ENCODE measurements around the gene METTL15.
A peak's percentile ranks its signal among the peaks of the same experiment; 100 is the strongest.
"Not testable (repeated sequence)": the region's sequence is repeated elsewhere in the genome, so short reads cannot be mapped to it uniquely, and the experiment has no call there.

METTL15 gene

DNA sequence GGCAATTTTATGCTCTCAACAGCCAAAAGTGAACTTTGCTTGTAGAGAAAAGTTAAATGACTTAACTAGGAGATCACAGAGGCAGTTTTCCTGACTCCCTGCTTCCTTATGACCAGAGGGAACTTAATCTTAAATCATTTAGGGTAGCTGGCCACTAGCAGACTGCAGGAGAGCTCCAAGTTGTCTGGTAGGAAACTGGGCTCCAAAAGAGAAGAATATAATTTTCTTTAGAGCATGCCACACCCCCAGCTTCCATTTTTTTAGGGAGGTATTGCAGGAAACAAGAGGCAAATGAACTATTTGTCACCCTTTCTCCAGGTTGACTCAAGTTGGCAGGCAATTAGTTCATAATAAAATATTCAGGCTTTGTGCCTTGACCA is 2.6 kb downstream of the METTL15 start:
- peak; percentile 26 for DNase-seq

DNA sequence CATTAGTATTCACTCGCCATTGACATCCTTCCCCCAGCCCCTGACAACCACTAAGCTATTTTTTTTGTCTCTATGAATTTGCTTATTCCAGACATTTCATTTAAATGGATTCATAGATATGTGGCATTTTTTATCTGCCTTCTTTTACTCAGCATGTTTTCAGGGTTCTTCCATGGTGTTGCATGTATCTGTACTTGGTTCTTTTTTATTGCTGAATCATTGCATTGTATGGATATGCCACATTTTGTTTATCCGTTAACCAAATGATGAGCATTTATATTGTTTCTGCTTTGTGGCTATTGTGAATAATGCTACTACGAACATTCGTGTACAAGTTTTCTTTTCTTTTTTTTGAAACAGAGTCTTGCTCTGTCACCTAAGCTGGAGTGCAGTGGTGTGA is 5.9 kb downstream of the METTL15 start:
- no peak for DNase-seq

DNA sequence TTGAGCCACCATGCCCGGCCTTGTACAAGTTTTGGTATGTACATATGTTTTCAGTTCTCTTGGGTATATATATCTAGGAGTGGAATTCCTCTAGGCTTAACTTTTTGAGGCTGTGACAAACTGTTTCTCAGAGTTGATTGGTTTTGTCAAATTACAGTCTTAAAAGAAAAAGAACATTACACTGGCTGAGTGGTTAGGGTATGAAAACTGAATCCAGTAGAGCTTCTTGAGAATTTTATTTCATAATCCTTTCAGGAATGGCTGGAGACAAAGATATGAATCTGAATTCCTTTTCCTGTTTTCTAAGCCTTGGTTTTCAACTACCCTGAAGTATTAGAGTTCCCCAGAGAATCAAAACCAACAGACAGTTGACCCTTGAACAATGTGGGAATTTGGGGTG is 6.5 kb downstream of the METTL15 start:
- DNase-seq: no peak

DNA sequence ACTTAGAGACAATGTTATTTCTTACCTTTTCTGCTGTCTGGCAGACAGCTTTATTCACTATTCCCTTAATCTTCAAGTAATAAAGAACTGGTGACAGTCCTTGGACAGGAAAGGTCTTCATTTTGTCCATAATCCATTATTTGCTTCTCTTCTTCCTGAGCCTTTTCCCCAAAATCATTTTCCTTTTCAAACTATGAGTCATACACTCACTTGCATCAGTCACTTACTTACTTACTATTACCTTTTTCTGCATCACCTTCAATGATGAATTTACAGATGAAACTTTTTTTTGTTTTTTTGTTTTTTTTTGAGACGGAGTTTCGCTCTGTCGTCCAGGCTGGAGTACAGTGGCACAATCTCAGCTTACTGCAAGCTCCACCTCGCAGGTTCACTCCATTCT is 9.5 kb downstream of the METTL15 start:
- no peak for DNase-seq

DNA sequence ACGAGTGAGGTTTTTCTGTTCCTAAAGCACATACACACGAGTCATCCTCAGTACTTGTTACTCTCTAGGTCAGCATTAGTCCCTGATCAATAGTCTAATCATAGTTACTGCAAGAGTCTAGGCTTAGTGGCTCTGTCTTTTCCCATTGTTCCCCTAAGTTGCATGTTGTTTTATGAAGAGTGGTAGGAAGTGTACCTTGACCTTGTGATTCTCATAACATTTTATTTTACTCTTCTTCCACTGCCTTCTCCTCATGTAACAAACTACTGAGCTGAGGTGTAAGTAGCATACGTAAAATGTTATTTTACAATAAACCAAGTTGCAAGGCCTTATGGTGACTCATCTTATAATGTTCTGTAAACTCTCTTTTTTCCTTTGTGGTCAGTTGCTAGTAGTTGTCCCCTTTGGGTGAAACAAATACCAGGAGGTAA is 15.0 kb downstream of the METTL15 start:
- no peak for DNase-seq

DNA sequence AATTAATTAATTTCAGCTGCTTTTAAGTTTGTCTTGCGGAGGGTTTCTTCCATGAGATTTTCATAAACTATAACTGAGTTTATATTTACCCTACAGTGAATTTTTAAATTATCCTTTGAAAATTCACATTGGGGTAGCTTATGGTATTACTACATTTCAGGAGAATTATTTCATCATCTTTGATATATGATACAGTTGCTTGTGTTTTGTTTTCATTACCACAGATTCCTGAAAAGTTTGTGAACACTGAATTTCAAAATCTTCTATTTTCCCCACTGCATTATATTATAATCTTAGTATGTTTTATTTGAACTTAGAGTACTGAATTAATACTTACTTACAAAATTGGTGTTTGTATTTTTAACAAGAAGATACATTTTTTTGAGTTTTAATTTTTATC is 24.4 kb downstream of the METTL15 start:
- DNase-seq: no peak

DNA sequence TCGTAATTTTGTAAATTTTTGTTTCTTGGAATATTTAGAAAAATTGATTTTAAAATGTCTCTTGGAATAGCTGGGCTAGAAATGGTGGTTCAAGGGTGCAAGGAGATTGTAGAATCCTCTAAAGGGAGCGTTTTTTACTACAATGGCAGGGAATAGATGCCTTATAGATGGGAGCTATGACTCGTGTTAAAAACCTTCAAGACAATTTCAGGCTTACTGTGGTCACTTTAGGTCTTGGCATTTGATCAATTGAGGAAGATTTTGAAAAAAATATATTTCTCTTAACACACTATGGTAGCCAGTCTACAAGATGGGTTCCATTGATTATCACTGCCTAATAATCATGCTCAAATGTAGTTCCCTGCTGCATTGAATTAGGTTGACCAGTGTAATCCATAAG is 25.0 kb downstream of the METTL15 start:
- DNase-seq: no peak

DNA sequence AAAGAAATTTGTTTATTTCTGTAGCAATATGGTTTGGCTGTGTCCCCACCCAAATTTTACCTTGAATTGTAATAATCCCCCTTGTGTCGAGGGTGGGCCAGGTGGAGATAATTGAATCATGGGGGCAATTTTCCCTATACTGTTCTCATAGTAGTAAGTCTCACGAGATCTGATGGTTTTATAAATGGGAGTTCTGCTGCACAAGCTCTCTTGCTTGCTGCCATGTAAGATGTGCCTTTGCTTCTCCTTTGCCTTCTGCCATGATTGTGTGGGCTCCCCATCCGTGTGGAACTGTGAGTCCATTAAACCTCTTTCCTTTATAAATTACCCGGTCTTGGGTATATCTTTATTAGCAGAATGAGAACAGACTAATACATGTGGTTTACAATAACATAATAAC is 28.0 kb downstream of the METTL15 start:
- not testable (repeated sequence) for DNase-seq

DNA sequence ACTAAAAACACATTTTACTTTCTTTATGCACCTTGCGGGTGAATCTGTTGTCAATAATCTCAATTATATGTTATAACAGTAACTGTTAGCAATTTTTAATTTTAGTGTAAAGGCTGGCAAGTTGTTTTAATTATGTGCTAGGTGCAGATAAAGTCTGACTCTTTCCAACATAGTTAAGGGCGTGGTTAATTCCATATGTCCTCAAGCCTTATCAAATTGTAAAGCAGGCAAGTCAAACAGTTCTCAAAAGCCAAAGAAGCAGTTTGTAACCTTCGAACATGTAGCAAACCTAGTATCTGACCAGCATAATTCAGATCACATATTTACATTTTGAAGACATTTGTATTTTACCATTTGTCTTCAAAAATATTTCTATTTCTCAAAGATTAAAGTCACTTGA is 29.2 kb downstream of the METTL15 start:
- no peak for DNase-seq

DNA sequence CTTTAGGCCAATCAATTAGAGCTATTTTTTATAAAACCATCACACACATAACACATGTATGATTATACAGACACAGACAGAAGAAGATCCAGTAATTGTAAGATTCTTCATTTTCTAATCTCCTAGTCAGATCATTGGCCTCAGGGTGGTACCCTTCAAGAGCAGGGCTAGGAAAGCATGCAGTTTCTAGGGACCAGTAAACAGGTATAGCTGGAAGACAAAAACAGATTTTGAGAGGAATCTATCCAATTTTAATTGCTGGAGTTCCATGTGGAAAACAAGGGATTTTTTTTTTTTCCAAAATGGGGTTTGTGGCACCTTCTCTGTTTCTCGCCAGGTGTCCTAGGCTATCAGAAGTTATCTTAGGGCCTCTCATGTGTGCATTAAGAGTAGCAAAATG is 29.6 kb downstream of the METTL15 start:
- no peak for DNase-seq

DNA sequence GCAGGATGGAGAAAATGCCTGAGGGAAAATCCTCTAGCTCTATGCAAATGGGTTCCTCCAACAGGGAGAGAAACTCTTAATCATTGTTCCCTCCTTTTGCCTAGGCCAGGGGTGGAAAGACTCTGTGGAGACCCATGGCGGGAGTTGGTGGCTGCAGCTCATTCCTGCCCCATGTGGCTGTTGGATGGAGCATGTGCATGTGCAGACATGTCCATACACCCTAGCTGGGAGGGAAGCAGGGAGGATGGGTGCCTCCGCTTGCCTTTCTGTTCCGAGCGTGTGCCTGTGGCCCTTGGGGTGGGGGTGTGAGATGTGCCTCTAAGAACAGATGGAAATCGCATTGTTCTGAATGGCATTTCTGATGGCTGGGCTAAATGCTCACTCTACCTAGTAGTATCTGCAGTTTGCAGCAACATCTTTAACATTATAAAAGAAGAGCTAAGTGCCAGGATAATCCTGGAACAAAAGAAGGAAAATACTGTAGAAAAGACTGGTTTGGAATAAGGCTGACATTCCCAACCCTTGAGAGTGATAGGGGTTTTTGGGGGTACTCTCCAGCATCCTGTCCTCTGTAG is 31.7 kb downstream of the METTL15 start:
- DNase-seq: no peak

DNA sequence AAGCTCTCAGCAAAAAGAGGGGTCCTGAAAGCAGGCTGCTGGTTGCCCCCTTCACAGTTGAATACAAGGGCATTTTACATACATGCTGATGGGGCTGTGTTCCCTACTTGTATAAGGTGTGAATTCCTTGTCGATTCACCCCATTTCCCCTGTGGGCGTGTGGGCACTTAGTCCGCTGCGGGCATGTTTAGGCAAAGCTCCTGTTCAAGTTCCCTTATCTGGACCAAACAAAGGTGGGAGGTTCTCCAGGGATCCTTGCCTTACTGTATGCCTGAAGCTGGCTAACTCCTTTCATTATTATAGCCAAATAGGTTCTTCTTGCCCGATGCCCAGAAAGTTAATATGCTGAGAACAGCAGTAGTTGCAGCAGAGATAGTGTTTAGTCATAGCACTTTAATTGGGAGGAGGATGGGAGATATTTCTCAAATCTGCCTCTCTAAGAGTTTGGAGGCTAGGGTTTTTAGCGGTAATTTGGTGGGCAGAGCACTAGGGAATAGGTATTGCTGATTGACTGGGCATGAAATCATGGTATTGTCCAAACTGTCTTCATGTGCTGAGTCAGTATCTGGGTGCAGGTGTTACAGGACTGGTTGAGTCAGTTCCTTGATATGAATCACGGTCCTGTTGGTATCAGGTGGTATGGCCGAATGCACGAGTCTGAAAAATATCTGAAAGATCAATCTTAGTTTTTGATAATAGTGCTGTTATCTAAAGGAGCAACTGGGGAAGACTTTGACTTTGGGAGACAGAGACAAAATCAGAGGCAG is 32.7 kb downstream of the METTL15 start:
- no peak for DNase-seq

DNA sequence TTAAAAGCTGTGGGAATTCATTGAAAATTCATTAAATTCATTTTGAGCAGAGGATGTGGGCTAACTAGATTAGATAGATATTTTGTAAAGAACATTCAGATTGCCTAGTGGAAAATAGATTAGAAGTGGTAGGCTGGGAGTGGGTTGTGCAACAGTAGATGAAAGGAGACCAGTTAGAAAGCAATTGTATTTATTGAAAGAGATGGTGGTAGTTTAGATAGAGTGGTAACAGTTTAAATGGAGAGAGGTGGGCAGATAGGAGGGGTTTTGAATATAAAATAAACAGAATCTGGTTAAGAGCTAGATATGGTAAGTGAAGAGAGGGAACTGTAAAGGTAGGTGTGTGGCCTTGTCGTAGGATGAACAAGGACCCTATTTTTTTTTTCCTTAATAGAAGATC is 34.5 kb downstream of the METTL15 start:
- no peak for DNase-seq

DNA sequence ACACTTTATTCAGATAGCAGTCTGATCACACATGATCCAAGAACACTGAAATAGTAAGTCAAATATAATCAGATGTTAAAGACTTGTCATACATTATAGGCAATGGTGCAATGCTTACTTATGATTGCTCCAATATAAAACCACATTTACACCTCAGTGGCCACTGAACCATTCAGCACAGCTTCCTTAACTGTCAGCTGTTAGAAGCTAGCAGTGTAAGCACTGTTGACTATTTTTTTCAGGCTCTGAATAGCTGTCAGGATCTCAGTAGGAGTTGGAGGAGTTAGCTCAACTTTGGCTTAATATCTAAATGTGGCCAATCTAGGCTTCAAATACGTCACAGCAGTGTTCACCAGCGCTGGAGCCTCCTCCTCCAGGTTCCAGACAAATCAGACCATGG is 36.6 kb downstream of the METTL15 start:
- DNase-seq: no peak

DNA sequence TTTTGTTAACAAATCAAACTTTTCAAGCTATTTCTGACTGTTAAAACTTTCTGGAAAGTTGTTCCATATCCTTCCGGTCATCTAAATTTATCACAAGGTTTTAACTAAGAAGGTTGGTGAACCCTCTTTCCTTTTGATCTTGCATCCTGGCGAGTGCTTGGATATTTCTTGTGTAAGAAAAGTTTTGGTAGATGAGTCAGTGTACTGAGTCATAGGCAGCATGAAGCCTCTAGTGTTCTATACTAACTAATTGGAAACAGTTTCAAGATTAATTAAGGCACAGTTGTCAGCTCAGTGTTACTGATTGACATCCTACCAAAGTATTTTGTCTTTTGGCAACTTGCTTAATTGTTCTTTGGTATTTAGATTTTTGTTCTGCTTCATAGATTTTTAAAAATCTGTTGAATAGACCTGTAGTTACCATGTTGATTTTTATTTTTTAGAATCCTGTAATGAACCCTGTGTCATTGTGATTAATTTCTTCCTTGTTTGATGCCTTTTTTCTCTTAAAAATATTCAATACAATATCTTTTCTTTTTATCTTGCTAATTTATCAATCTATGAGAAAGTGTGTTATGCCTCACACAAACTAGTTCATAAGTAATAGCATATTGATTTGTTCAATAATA is 38.0 kb downstream of the METTL15 start:
- DNase-seq: no peak

DNA sequence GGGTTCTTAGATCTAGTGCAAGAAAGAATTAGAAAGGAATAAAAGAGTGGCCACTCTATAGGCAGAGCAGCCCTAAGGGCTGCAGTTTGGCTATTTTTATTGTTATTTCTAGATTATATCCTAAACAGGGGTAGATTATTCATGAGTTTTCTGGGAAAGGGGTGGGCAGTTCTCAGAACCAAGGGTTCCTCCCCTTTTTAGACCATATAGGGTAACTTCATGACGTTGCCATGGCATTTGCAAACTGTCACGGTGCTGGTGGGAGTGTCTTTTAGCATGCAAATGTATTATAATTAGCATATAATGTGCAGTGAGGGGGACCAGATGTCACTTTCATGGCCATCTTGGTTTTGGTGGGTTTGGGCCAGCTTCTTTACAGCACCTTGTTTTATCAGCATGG is 44.6 kb downstream of the METTL15 start:
- DNase-seq: no peak

DNA sequence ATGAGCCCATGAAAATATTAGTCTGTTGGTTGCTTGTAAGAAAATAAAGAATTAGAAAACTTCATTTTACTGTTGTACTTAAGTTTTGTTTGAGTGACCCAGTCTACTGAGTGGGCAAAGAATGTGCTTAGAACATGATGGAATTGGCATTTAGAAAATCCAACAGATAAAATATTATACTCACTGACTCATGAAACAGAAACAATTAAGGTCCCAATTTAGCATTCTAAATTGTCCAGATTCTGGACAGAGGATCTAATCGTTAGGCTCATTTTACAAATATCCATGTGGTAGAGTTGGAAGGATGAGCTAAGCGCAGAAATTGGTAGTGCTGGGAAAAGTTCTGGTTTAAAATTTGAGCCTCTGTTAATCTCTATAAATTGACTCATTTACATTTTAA is 45.4 kb downstream of the METTL15 start:
- no peak for DNase-seq

DNA sequence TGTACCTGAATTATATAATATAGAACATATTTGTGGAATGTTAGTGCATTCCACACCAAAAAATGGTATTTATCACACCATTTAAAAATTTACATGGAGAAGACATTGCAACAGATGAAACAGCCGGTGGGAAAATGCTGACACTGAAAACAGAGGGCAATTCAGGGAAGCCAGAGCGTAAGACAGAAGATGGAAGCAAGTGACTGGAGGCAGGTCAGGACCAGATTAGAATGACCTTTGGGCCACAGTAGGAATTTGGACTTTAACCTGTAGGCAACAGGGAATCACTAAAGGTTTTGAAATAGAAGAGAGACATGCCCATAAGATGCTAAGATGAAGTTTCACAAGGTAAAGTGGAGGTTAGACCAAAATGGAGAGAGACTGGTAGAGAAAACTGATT is 60.5 kb downstream of the METTL15 start:
- DNase-seq: no peak

DNA sequence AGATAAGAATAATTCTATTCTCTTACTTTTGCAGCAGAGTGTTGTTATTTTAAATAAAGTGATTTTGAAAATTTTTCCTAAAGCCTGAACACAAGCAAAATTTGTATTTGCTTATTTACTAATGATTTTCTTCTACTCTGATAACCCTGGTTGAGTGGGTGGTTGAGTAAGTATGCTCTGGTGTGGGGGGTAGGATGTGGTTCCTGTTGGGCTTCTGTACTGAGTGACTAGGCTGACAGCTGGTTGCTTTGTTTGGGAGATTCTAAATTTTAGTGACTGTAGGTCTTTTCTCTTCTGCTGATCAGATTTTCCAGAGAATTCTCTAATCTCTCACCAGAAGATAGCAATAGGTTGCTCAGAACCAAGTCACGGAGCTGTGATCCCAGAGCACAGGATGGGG is 61.6 kb downstream of the METTL15 start:
- DNase-seq: no peak

DNA sequence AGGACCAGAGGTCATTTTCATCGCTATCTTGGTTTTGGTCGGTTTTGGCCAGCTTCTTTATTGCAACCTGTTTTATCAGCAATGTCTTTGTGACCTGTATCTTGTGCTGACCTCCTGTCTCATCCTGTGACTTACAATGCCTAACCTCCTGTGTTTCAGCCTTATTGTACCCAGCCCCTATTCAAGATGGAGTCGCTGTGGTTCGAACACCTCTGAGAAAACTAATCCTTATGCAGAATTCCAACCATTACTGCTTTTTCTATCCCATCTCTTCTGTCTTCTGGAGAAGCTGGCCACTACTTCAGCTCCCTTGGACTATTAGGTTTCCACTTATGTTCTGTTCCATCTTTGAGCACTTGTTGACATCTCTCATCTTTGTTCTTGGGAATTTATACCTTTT is 62.6 kb downstream of the METTL15 start:
- DNase-seq: no peak

DNA sequence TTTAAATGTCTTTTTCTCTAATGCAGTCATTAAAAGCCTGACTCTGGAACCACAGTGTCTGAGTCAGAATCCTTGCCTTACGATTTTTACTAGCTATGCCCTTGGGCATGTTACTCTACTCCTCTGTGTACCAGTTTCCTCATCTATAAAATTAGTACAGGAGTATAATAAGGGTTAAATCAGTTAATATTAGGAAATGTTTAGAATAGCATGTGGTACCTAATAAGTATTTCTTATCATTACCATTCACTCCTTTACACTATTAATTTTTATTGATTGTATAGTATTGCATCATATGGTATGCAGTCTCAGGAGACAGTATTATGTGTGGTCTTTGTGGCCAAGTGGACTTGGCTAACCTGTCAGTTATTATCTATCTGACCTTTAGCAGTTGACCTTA is 68.2 kb downstream of the METTL15 start:
- no peak for DNase-seq

DNA sequence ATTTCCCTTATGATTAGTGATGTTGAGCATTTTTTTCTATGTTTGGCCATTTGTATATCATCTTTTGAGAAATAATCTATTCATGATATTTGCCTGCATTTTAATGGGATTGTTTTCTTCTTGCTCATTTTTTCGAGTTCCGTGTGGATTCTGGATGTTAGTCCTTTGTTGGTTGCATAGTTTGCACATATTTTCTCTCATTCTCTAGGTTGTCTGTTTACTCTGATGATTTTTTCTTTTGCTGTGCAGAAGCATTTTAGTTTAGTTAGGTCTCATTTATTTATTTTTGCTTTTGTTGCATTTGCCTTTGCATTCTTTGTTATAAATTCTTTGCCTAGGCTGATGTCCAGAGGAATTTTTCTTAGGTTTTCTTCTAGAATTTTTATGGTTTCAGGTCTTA is 87.3 kb downstream of the METTL15 start:
- no peak for DNase-seq

DNA sequence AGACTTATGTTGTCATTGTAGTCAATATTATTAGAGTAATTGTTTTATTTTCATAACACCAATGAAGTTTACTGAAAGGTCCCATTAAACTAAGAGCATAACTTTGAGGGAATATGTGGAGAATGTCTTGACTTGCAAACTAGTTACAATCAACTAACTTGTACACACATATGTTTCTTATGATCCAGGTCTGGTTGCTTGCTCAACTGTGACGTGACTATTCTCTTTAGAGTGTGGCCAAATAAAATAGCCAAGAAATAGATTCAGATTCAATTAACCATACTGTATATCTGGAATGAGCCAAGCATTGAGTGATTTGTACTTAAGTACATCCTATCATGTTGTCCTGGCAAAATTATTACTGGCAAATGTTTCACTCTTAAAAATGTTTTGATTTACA is 101.7 kb downstream of the METTL15 start:
- DNase-seq: no peak

DNA sequence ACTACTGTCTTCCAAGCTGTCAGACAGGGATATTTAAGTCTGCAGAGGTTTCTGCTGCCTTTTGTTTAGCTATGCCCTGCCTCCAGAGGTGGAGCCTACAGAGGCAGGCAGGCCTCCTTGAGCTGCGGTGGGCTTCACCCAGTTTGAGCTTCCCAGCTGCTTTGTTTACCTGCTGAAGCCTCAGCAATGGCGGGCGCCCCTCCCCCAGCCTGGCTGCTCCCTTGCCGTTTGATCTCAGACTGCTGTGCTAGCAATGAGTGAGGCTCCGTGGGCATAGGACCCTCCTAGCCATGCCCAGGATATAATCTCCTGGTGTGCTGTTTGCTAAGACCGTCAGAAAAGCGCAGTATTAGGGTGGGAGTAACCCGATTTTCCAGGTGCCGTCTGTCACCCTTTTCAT is 113.9 kb downstream of the METTL15 start:
- not testable (repeated sequence) for DNase-seq

DNA sequence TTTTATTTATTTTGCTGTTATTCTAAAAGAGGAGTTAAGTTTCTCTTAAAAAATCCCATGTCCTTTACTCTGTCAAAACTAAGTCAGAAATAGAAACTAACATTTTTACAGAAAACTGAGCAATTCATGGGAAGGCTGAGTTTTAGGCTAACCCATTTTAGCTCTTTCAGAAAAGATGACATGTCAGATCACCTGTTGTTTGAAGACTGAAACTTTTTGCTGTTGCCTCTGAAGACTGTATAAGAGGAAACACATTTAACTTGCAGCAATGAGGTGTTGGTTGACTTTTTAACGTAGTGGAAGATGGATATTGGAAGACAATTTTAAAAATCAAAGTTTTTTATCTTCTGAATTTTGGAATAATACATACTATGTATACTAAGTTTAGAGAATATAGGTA is 115.4 kb downstream of the METTL15 start:
- DNase-seq: no peak
